Activated CD4-positive, alpha-beta T cell treated with anti-CD3 and anti-CD28 coated beads for 1 hour (primary cell): ENCODE results near the gene TRPM2.

ENCODE experiments used
- DNase-seq: peaks from one replicate; pipeline ENCODE4 v3.0.0-alpha.2; 2020

TRPM2 gene

GRCh38 chr21:44434568-44434925 lies 81.1 kb downstream of the TRPM2 start:
- no peak for DNase-seq

DNA sequence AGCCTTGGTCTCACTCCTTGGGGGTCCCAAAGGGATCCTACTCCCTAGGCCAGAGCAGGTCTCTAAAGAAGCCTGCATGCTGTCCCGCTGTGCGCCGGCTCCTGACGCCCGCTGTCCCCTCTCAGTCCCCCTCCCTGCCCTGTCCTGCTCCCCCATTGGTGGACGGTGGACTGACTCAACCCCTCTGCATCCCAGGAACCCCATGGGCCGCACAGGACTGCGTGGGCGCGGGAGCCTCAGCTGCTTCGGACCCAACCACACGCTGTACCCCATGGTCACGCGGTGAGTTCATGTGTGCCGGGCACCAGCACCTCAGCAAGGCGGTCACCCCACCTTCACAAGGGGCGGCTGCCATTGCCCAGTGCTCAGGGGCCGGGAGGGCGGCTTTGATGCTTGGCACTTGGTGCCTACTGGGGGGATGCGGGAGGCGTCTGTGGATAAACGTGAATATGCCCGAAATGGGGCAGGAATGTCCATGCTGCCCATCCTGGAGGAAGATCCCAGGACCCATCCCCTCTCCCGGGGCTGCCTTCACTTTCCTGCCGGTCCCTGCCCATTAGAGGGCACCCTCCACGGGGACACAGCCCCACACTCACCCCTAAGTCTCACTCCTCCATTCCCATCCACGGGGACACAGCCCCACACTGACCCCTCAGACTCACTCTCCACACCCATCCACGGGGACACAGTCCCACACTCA lies 81.7 kb downstream of the TRPM2 start:
- no peak for DNase-seq

GRCh38 chr21:44436111-44436611 lies 82.7 kb downstream of the TRPM2 start:
- no peak for DNase-seq

DNA sequence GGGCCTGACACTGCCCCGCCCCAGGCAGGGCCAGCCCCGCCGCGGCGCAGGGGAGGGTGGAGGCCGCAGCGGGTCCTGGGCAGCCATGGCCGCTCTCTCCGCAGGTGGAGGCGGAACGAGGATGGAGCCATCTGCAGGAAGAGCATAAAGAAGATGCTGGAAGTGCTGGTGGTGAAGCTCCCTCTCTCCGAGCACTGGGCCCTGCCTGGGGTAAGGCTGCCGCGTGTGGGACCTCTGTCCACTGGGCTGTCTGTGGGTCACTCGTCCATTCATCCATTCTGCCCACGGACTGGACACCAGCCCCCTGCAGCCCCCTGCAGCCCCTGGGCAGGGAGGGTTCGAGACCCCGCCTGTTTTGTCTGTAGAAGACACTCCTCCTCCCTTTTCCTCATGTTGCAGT lies 83.5 kb downstream of the TRPM2 start:
- no peak for DNase-seq

- no peak for DNase-seq
Observed at GRCh38 chr21:44437371-44437695, 83.9 kb downstream of the TRPM2 start.

- no peak for DNase-seq
Observed at GRCh38 chr21:44437696-44438431, 84.4 kb downstream of the TRPM2 start.

DNA sequence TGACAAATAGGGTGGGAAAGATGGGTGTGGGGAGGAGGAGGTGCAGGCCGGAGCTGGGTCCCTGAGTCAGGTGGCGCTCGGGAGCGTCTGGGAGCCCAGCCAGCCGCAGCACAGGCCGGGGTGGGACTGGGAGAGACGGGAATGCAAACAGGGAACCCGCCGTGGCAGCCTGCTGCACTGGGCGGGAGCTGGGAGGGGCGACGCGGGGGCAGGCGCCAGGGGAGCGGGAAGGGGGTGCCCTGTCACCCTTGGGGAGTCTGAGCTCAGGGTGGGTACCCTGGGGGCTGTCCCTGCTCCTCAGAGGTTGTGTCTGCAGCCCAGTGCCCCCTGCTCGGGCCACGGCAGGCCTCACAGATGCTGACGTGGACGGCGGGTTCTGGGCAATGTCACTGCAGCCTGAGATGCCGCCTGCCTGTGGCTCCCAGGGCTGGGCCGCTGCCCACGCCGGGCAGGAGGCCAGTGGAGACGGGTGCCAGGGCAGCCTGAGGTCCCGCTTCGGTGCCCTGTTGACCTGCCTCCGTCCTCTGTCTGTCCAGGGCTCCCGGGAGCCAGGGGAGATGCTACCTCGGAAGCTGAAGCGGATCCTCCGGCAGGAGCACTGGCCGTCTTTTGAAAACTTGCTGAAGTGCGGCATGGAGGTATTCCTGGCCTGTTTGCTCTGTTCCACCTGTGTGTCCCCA lies 85.2 kb downstream of the TRPM2 start:
- no peak for DNase-seq

DNA sequence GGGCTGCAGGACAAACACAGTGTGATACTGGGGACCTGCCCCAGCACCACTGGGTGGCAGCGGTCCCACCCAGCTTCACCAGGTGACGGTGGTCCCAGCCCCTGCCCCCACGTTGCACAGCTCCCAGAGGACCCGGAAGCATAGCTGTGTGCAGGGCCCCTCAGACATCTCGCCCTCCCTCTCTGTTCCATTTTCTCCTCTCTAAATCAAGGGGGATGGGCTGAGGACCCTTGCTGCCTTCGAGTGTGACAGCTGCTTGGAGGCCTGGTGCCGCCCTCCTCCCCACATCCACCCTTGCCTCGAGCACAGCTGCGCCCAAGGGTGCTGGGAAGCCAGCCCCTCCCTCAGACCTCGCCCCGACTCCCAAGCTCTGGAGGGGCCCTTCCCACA lies 85.8 kb downstream of the TRPM2 start:
- no peak for DNase-seq

DNA sequence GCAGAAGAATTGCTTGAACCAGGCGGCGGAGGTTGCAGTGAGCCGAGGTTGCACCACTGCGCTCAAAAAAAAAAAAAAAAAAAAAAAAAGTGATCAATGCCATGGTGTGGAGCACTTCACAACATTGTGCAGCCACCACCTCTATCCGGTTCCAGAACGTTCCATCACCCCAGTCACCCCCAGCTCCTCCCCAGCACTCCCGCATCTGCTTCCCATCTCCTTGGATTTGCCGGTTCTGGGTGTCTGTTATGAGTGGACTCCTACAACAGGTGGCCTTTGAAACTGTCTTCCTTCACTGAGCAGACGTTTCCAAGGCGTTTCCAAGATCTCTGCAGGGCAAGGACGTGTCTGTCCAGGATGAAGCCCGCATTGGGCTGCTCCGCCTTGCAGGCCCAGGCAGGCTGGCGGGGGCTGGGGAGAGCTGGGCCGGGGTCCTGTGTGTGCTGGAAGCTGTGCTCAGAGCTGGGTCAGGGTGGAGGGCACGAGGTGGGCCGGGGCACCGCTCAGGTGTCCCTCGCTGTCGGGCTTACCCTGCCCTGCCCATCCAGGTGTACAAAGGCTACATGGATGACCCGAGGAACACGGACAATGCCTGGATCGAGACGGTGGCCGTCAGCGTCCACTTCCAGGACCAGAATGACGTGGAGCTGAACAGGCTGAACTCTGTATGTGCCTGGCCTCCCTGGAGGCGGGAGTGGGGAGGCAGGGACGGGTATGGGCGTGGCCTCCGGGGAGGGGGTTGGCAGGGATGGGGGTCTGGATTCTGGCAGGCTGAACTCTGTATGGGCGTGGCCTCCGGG lies 87.0 kb downstream of the TRPM2 start:
- DNase-seq: no peak

- DNase-seq: no peak
Observed at GRCh38 chr21:44441041-44441400, 87.6 kb downstream of the TRPM2 start.

GRCh38 chr21:44441581-44442265 lies 88.3 kb downstream of the TRPM2 start:
- DNase-seq: no peak

- DNase-seq: no peak
Observed at GRCh38 chr21:44442266-44443125, 89.1 kb downstream of the TRPM2 start.

- DNase-seq: no peak
Observed at GRCh38 chr21:44443291-44443890, 90.0 kb downstream of the TRPM2 start.

- DNase-seq: no peak
Observed at GRCh38 chr21:44443891-44444285, 90.5 kb downstream of the TRPM2 start.

- DNase-seq: no peak
Observed at GRCh38 chr21:44444286-44444931, 91.0 kb downstream of the TRPM2 start.

DNA sequence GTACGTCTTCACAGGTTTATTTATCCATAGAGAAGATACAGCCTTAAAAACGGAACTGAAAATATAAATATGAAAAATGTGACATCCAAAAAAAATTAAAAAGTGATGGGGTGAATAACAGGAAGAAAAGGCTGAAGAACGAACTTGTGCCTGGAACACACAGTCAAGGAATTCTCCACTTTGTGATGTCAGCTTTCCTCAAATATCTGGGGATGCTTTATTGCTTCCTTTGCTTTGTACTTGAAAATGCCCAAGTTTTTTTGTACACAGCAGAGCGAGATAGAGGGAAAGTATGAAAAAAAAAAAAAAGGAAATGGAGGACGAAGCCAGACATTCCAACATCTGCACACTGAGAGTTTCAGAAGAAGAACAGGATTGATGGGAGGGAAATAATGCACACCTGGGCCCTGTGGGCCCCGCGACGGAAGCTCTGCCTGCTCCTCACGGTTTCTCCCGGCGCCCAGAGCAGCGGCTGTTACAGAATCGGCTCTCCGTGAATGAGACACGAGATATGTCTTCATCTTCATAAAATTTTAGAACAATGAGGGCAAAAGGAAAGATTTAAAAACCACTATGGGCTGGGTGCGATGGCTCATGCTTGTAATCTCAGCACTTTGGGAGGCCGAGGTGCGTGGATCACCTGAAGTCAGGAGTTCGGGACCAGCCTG lies 91.9 kb downstream of the TRPM2 start:
- no peak for DNase-seq

DNA sequence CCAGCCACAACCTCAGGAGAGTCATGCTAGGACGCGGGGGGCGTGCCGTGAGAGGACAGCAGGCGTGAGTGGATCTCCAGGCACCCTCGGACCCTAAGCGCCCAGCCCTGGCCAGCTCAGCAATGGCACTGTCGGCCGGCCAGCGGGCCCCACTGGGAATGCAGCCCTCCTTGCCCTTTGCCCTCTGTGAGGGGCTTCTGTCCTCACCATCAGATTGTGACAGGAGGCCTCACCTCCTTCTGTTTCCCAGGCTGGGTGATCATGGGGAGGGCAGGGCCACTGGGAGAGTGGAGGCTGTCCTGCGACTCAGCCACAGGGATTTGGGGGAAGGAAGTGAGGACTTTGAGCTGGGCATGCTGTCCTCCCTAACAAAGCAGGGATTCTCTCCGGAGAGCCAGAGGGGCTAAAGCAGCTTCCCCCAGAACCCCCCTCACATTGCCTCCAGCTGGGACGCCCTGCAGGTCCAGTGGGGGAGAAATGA lies 95.3 kb downstream of the TRPM2 start:
- peak; percentile 2 for DNase-seq

- peak; percentile 1 for DNase-seq
Observed at GRCh38 chr21:44449473-44450363, 96.3 kb downstream of the TRPM2 start.

DNA sequence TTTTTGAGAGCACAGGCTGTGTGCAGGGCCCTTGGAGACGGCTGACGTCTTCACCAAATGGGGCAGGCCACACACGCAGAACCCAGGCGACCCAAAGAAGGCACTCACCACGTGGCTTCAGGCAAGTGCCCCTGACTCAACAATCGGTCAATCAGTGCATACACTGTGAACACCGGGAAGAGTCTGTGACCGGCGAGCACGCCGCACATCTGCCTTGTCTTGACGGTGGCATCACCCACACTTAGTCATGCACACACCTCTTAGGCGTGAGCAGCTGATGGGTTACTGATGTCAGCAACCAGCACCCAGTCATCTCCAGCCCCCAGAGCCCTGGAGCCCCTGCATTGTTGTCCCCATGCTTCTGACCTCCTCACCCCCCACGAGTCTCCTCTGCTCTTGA lies 97.0 kb downstream of the TRPM2 start:
- DNase-seq: no peak
